DMS 273 treated with DMSO at 0.1 percent for 48 hours (cell line): ENCODE measurements around the gene ONECUT1.

Source experiments
- DNase-seq: peaks from one replicate; lab custom pipeline; 2025; lab: John Stamatoyannopoulos, UW

Gene ONECUT1

DNA sequence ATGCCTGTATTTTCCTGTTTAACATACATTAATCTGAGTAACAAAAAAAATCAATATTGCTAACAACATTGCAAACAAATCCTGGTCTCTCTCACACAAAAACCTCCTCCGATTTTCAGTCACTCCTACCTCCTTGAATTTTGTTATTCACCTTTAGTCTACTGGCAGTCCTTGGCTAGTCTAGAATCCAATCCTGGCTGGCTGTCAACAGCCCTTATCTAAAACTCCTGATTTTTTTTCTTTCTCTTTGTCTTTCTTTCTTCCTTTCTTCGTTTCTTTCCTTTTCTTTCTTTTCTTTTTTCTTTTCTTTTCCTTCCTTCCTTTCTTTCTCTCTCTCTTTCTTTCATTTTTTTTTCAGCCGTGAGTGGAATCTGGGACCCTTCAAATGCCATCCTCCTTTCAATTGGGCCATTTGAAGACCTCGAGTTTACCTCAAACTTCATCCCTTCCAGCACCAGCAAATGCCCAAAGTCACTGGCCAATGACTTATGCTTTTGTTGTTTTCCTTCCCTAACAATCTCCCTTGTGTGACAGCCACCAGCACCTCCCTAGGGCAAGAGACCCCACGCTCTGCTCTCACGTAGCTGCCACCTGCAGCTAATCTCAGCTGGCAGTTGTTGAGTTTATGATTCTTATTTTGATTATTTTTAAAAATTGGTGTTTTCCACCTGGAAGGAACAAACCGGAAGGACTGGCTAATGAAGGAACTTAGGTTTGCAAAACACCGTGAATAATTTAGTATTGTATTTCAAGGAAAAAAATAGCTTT, 6.8 kb upstream of the ONECUT1 start:
- no peak for DNase-seq

DNA sequence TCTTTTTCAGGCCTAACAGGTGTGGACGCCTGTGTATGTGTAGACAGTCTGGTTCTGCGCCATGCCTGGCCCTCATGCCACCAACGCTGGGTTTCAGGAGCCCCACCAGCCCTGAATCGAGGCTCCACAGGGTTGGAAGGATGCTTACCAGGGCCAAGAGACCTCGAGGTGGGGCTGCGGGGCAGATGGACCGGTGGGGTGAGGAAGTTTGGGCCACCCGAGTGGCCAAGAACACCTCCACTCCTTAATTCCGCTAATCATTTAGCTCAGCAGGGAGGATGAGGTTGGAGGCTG, 6.0 kb upstream of the ONECUT1 start:
- DNase-seq: no peak

GRCh38 chr15:52795464-52796227, 5.5 kb upstream of the ONECUT1 start:
- no peak for DNase-seq

- DNase-seq: no peak
Observed at GRCh38 chr15:52794665-52795463, 4.7 kb upstream of the ONECUT1 start.

DNA sequence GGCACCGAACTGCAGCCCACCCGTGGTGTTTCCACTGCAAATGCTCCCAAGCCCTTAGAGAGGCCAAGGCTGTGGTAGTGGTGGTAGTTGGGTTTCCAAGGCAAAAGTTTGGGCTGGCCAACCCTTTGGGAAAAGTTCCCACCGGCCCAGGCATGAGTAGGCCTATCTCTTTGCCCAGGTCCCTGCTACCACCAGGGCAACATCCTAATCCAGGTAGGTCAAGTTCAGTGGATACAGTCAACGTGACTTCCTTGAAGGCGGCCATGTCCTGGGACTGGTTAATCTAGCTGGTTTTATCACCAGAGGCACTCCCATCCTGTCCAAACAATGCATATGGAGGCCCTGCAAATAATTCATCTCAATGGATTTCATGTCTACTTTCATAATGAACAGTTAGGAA, 1.6 kb upstream of the ONECUT1 start:
- DNase-seq: no peak

- no peak for DNase-seq
Observed at GRCh38 chr15:52790941-52791751, 1.0 kb upstream of the ONECUT1 start.

DNA sequence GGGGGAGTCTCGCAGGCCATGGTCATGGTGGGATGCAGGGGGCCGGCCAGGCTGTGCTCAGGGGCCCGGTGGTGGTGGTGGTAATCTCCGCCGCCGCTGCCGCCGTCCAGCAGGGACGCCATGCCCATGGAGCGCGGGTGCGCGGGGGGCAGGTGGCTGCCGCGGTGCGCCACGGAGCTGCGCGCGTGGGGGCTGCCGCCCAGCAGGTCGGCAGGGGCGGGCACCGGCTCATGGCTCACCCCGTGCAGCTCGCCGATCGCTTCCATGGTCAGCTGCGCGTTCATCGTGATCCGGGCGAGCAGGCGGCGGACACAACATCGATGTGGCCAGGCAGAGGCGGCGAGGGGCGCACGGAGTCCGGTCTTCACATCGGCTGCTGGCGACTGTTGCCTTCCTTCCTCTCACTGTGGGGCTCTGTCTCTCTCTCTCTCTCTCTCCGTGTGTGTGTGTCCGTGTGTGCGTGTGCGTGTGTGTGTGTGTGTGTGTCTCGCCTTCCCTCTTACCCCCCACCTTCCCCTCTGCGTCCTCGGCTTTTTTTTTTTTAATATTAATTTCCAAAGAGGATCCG, 451 bp downstream of the ONECUT1 start:
- no peak for DNase-seq

- no peak for DNase-seq
Observed at GRCh38 chr15:52789008-52789600, 1.0 kb downstream of the ONECUT1 start.

GRCh38 chr15:52788099-52788986, 1.8 kb downstream of the ONECUT1 start:
- DNase-seq: no peak

DNA sequence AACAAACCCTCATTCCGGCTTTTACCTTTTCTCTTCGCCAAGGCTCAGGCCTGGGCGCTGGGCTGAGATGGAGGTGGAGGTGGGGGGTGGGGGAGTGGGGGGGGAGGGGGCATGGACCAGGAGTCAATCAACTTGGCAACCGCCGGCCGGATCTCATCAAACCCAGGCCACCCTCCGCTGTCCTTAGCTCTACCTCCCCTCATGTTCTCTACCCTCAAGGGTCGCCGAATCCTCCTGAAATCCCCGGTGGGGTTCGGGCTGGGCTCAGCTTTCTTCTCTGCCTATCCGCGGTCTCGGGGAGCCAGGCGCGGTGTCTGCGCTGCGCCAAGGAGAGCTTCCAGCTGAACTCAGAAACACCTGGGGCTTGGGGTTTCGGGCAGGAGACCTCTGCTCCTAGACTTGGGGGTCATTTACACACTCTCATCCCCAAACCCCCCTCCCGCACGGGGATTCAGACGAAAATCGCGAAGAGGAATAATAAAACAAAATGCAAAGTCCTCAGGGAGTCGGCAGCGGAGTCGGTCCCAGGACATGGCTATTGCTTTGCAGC, 2.5 kb downstream of the ONECUT1 start:
- DNase-seq: no peak

- DNase-seq: no peak
Observed at GRCh38 chr15:52787123-52787503, 3.0 kb downstream of the ONECUT1 start.

GRCh38 chr15:52786436-52787122, 3.6 kb downstream of the ONECUT1 start:
- DNase-seq: no peak

- no peak for DNase-seq
Observed at GRCh38 chr15:52785672-52786406, 4.3 kb downstream of the ONECUT1 start.

DNA sequence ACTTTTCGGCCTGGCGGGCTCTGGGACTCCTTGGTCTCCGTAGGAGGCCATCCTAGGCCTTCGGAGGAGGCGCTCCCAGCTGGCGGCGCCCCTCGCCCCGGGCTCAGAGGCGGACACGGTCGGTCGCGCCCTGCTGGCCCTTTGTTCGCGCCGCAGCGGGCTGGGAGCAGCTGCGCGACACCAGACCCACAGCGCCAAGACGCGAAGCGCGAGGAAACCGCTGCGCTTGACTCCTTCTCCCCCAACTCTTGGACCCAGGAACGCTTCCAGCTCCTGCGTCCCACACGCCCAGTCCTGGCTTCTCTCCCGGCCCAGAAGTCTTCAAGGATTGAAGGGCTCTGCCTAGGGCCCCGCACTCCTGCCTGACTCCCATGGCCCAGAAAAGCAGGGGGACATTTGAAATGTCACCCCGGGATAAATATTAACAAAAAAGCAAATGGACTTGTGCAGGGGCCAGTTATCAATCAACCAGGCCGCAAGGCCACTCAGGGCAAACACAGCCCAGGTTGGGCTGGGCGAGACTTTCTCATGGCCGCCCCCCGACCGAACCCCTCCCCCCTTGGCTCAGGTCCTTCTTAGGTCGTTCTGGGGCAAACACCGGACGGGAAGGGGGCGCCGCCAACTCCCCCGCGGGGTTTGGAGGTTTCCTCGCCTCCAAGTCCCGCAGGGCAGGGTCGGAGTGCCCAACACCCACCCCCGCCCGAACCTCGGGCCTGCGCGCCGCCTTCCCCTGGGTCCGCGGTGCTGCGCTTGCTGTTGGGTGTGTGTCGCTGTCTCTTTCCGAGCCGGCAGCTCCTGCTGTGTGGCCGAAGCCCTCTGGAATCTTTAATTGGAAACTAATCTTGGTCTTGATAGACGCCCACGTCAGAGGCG, 5.1 kb downstream of the ONECUT1 start:
- no peak for DNase-seq

DNA sequence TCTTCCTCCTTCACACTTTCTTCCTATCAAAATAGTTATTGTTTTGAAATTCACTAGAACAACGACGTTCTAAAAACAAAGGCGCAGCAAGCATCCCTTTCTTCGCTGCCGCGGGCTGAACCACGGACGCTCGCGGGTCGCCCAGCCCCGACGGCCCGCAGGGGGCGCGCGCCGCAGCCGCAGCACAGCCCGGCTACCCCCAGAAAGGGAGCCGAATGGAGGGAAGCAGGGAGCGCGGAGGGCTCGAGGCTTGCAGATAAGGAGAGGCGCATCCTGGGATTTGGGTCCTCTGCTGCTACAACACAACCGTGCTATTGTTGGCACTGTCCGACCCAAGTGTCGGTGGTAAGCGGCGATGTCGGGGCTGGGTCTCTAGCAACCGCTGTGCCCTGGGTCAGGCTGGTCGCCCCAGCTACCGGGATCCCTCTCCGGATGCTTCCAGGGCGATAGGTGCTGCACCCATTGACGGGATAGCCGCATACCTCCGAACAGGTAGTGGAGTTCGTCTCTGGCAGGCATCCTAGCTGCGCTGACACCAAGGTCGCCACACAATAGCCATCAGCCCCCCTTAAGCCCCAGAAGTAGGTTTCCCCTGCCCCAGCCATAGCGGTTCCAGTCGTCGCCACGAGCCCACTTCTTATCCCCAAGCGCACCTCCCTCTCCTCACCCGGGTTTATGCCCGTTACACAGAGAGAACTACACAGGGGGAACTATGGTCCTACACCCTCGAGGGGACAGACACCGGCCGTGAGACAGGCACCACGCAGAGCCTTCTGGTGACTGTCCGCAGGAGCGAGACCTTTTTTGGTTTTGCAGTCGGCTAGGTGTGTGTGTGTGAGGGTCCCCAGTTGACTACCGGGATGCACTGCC, 6.0 kb downstream of the ONECUT1 start:
- DNase-seq: no peak

GRCh38 chr15:52783191-52783829, 6.8 kb downstream of the ONECUT1 start:
- no peak for DNase-seq
